Mucosa of rectum (tissue), 2 donors: Measurements from ENCODE around the gene AGBL4.

Experiments used
- H3K27ac ChIP-seq, 2 donors: one replicate each; pipeline ENCODE4 v1.7.0; 2013; ENCODE audit warnings: inconsistent platforms in 2 of 2, low read depth in 2 of 2, low read length in 2 of 2
- H3K27me3 ChIP-seq, 2 donors: one replicate each; pipeline ENCODE4 v1.7.0; 2013; ENCODE audit warnings: low read length in 2 of 2; ENCODE audit not compliant: control insufficient read depth in 2 of 2, insufficient read depth in 2 of 2
- H3K36me3 ChIP-seq, 2 donors: one replicate each; pipeline ENCODE4 v1.7.0; 2013; ENCODE audit warnings: low read length in 2 of 2; ENCODE audit not compliant: control insufficient read depth in 2 of 2, insufficient read depth in 2 of 2
- H3K4me1 ChIP-seq, 2 donors: one replicate each; pipeline ENCODE4 v1.7.0; 2013; ENCODE audit warnings: low read length in 2 of 2, mild to moderate bottlenecking in 1 of 2; ENCODE audit not compliant: control insufficient read depth in 2 of 2, insufficient read depth in 2 of 2
- H3K4me3 ChIP-seq, 2 donors: one replicate each; pipeline ENCODE4 v1.7.0; 2013; ENCODE audit warnings: low read length in 2 of 2
- H3K9ac ChIP-seq, 2 donors: one replicate each; pipeline ENCODE4 v1.7.0; 2013; ENCODE audit warnings: low read length in 2 of 2, low read depth in 1 of 2, mild to moderate bottlenecking in 1 of 2
- H3K9me3 ChIP-seq, 2 donors: one replicate each; pipeline ENCODE4 v1.7.0; 2013; ENCODE audit warnings: low read length in 2 of 2; ENCODE audit not compliant: control insufficient read depth in 2 of 2
- donor health status: healthy.
- donor health status: Normal muscosa, but diverticular disease.

AGBL4 gene

GRCh38 chr1:48495911-48496310 is 1527.8 kb downstream of the AGBL4 start:
- no peak overlapping the region for H3K27ac ChIP-seq
- no peak overlapping the region for H3K9ac ChIP-seq
- no peaks in the 10 kb centered on the region for H3K27me3 ChIP-seq
- peaks cover 10 to 15% of the 10 kb centered on the region in 2 donors for H3K4me1 ChIP-seq
- H3K36me3 ChIP-seq: no peaks in the 10 kb centered on the region
- no peaks in the 10 kb centered on the region for H3K9me3 ChIP-seq
- no peak overlapping the region for H3K4me3 ChIP-seq

GRCh38 chr1:48495166-48495565 is 1528.6 kb downstream of the AGBL4 start:
- Histone ChIP-seq H3K27ac (no peak overlapping the region), H3K36me3 (no peaks in the 10 kb centered on the region), H3K9ac (no peak overlapping the region), H3K9me3 (no peaks in the 10 kb centered on the region), H3K4me1 (peaks cover 10 to 15% of the 10 kb centered on the region in 2 donors), H3K4me3 (no peak overlapping the region), H3K27me3 (no peaks in the 10 kb centered on the region)

GRCh38 chr1:48493970-48494769 is 1529.6 kb downstream of the AGBL4 start:
- no peaks in the 10 kb centered on the region for H3K9me3 ChIP-seq
- no peaks in the 10 kb centered on the region for H3K27me3 ChIP-seq
- H3K4me3 ChIP-seq: no peak overlapping the region
- peaks cover 10 to 15% of the 10 kb centered on the region in 2 donors for H3K4me1 ChIP-seq
- H3K36me3 ChIP-seq: no peaks in the 10 kb centered on the region
- H3K27ac ChIP-seq: peak overlapping the region; percentile 19 to 46
- peak overlapping the region in 1 of 2 donors; percentile 4 for H3K9ac ChIP-seq

- Histone ChIP-seq H3K4me1 (peaks cover 10 to 12% of the 10 kb centered on the region in 2 donors), H3K4me3 (no peak overlapping the region), H3K9ac (no peak overlapping the region), H3K9me3 (no peaks in the 10 kb centered on the region), H3K27ac (no peak overlapping the region), H3K27me3 (no peaks in the 10 kb centered on the region), H3K36me3 (no peaks in the 10 kb centered on the region)
Measured at GRCh38 chr1:48493041-48493440, 1530.7 kb downstream of the AGBL4 start.

GRCh38 chr1:48492392-48492791 is 1531.4 kb downstream of the AGBL4 start:
- no peaks in the 10 kb centered on the region for H3K36me3 ChIP-seq
- H3K9me3 ChIP-seq: no peaks in the 10 kb centered on the region
- no peaks in the 10 kb centered on the region for H3K27me3 ChIP-seq
- peaks cover 10 to 12% of the 10 kb centered on the region in 2 donors for H3K4me1 ChIP-seq
- no peak overlapping the region for H3K9ac ChIP-seq
- H3K4me3 ChIP-seq: no peak overlapping the region
- no peak overlapping the region for H3K27ac ChIP-seq

- Histone ChIP-seq H3K27ac (no peak overlapping the region), H3K27me3 (no peaks in the 10 kb centered on the region), H3K4me3 (no peak overlapping the region), H3K9me3 (no peaks in the 10 kb centered on the region), H3K9ac (no peak overlapping the region), H3K36me3 (no peaks in the 10 kb centered on the region), H3K4me1 (peaks cover 0 to 2% of the 10 kb centered on the region in 2 donors)
Measured at GRCh38 chr1:48488721-48489120, 1535.0 kb downstream of the AGBL4 start.
